Measurements from ENCODE around the gene LRP2.
"Not testable (repeated sequence)": the region's sequence is repeated elsewhere in the genome, so short reads cannot be mapped to it uniquely, and the experiment has no call there.

Gene LRP2

GRCh38 chr2:169164311-169164710 is 198.0 kb downstream of the LRP2 start:
- no peak for DNase-seq

GRCh38 chr2:169162613-169163012 is 199.7 kb downstream of the LRP2 start:
- no peak for DNase-seq

GRCh38 chr2:169160926-169161481 is 201.3 kb downstream of the LRP2 start:
- DNase-seq = no peak

- DNase-seq = no peak
Observed at GRCh38 chr2:169159686-169160085, 202.6 kb downstream of the LRP2 start.

- no peak for DNase-seq
Observed at GRCh38 chr2:169158874-169159273, 203.5 kb downstream of the LRP2 start.

GRCh38 chr2:169146220-169146619 is 216.1 kb downstream of the LRP2 start:
- DNase-seq = no peak

GRCh38 chr2:169143998-169144397 is 218.3 kb downstream of the LRP2 start:
- DNase-seq = no peak

GRCh38 chr2:169141713-169142352 is 220.5 kb downstream of the LRP2 start:
- DNase-seq = peak; percentile 66

GRCh38 chr2:169139993-169140767 is 222.2 kb downstream of the LRP2 start:
- DNase-seq = no peak

GRCh38 chr2:169139145-169139544 is 223.2 kb downstream of the LRP2 start:
- no peak for DNase-seq

- DNase-seq = no peak
Observed at GRCh38 chr2:169137924-169138323, 224.4 kb downstream of the LRP2 start.

- DNase-seq = no peak
Observed at GRCh38 chr2:169136885-169137534, 225.3 kb downstream of the LRP2 start.

GRCh38 chr2:169136428-169136827 is 225.9 kb downstream of the LRP2 start:
- not testable (repeated sequence) for DNase-seq

- not testable (repeated sequence) for DNase-seq
Observed at GRCh38 chr2:169134272-169134671, 228.1 kb downstream of the LRP2 start.

- peak; percentile 65 for DNase-seq
Observed at GRCh38 chr2:169131587-169132512, 230.5 kb downstream of the LRP2 start.

- no peak for DNase-seq
Observed at GRCh38 chr2:169129703-169130243, 232.6 kb downstream of the LRP2 start.

GRCh38 chr2:169119851-169120250 is 242.5 kb downstream of the LRP2 start:
- no peak for DNase-seq

- no peak for DNase-seq
Observed at GRCh38 chr2:169119123-169119760, 243.1 kb downstream of the LRP2 start.

GRCh38 chr2:169118060-169118459 is 244.3 kb downstream of the LRP2 start:
- DNase-seq = no peak

GRCh38 chr2:169116993-169117392 is 245.3 kb downstream of the LRP2 start:
- no peak for DNase-seq

- no peak for DNase-seq
Observed at GRCh38 chr2:169116327-169116726, 246.0 kb downstream of the LRP2 start.

GRCh38 chr2:169114056-169114455 is 248.3 kb downstream of the LRP2 start:
- no peak for DNase-seq

Data from activated CD4-positive, alpha-beta T cell treated with anti-CD3 and anti-CD28 coated beads, Interleukin-10, Interleukin-2, amounts not matched to agents 100 ng/mL and 50 ng/mL, durations not matched to agents 16 hours and 8 hours (primary cell).